H9 (cell line): Measurements from ENCODE around the gene PPARG. TPM values are rescaled to one million over a fixed set of nuclear protein-coding genes. Genes with fewer than 3 reads are reported as not detected.

Source experiments
- DNase-seq: peaks from one replicate; pipeline ENCODE4 v3.0.0-alpha.2; 2017
- H2AFZ ChIP-seq: one replicate; pipeline ENCODE4 v1.6.1; 2013; ENCODE audit warnings: mild to moderate bottlenecking, low read length, control low read depth, moderate library complexity
- H2AK5ac ChIP-seq: 2 replicates; pipeline ENCODE4 v1.6.1; 2013; ENCODE audit warnings: low read length, control low read depth, mixed read lengths; ENCODE audit not compliant: insufficient read length
- H2BK120ac ChIP-seq: one replicate; pipeline ENCODE4 v1.6.1; 2013; ENCODE audit warnings: low read depth, mild to moderate bottlenecking, low read length, control low read depth, inconsistent platforms; ENCODE audit not compliant: poor library complexity, severe bottlenecking
- H2BK12ac ChIP-seq: 2 replicates; pipeline ENCODE4 v1.6.1; 2013; ENCODE audit warnings: low read length, control low read depth, mixed read lengths, low read depth; ENCODE audit not compliant: insufficient read length
- H2BK15ac ChIP-seq: 2 replicates; pipeline ENCODE4 v1.6.1; 2013; ENCODE audit warnings: low read depth, low read length, control low read depth
- H2BK20ac ChIP-seq: one replicate; pipeline ENCODE4 v1.6.1; 2013; ENCODE audit warnings: low read depth, mild to moderate bottlenecking, low read length, control low read depth, inconsistent platforms; ENCODE audit not compliant: poor library complexity, severe bottlenecking
- H2BK5ac ChIP-seq: 2 replicates; pipeline ENCODE4 v1.6.1; 2013; ENCODE audit warnings: low read length, control low read depth, mixed read lengths; ENCODE audit not compliant: insufficient read length
- H3K14ac ChIP-seq: 2 replicates; pipeline ENCODE4 v1.6.1; 2013; ENCODE audit warnings: low read length, control low read depth; ENCODE audit not compliant: insufficient read depth
- H3K18ac ChIP-seq: 2 replicates; pipeline ENCODE4 v1.6.1; 2013; ENCODE audit warnings: low read depth, mild to moderate bottlenecking, mixed read lengths, low read length, control low read depth; ENCODE audit not compliant: insufficient read length
- H3K23ac ChIP-seq: 2 replicates; pipeline ENCODE4 v1.6.1; 2013; ENCODE audit warnings: low read length, control low read depth, mixed read lengths, low read depth; ENCODE audit not compliant: insufficient read length
- H3K23me2 ChIP-seq: 2 replicates; pipeline ENCODE4 v1.6.1; 2013; ENCODE audit warnings: low read depth, mild to moderate bottlenecking, mixed read lengths, low read length, control low read depth; ENCODE audit not compliant: insufficient read length, poor library complexity, severe bottlenecking
- H3K27ac ChIP-seq: 2 replicates; pipeline ENCODE4 v1.5.1; 2013; ENCODE audit warnings: low read length, control low read depth, mixed read lengths, low read depth; ENCODE audit not compliant: insufficient read length
- H3K27me3 ChIP-seq: 2 replicates; pipeline ENCODE4 v1.6.1; 2013; ENCODE audit warnings: low read length, control low read depth, inconsistent platforms; ENCODE audit not compliant: insufficient read depth
- H3K4ac ChIP-seq: 2 replicates; pipeline ENCODE4 v1.6.1; 2013; ENCODE audit warnings: low read depth, mild to moderate bottlenecking, control low read depth, inconsistent platforms, low read length, moderate library complexity
- H3K4me1 ChIP-seq: 2 replicates; pipeline ENCODE4 v1.6.1; 2013; ENCODE audit warnings: low read length, control low read depth, inconsistent platforms; ENCODE audit not compliant: insufficient read depth
- H3K4me2 ChIP-seq: 2 replicates; pipeline ENCODE4 v1.6.1; 2013; ENCODE audit warnings: low read length, control low read depth, mixed read lengths; ENCODE audit not compliant: insufficient read length, insufficient read depth
- H3K56ac ChIP-seq: 2 replicates; pipeline ENCODE4 v1.6.1; 2013; ENCODE audit warnings: low read depth, mild to moderate bottlenecking, mixed read lengths, low read length, control low read depth; ENCODE audit not compliant: insufficient read length
- H3K79me1 ChIP-seq: 2 replicates; pipeline ENCODE4 v1.6.1; 2013; ENCODE audit warnings: low read depth, mild to moderate bottlenecking, moderate library complexity, low read length, control low read depth, inconsistent platforms; ENCODE audit not compliant: insufficient read depth, poor library complexity, severe bottlenecking
- H3K79me2 ChIP-seq: 2 replicates; pipeline ENCODE4 v1.6.1; 2013; ENCODE audit warnings: low read length, control low read depth, inconsistent platforms; ENCODE audit not compliant: insufficient read depth
- H3K9ac ChIP-seq: 2 replicates; pipeline ENCODE4 v1.6.1; 2013; ENCODE audit warnings: low read length, control low read depth, mixed read lengths; ENCODE audit not compliant: insufficient read length; ENCODE audit errors: extremely low read depth
- H3K9me3 ChIP-seq: one replicate; pipeline ENCODE4 v1.6.1; 2013; ENCODE audit warnings: low read depth, low read length, inconsistent platforms; ENCODE audit not compliant: control insufficient read depth
- H3T11ph ChIP-seq: one replicate; pipeline ENCODE4 v1.6.1; 2013; ENCODE audit warnings: mild to moderate bottlenecking, low read length, control low read depth, inconsistent platforms
- H4K20me1 ChIP-seq: one replicate; pipeline ENCODE4 v1.6.1; 2013; ENCODE audit not compliant: control insufficient read depth, insufficient read length, insufficient read depth
- H4K5ac ChIP-seq: 2 replicates; pipeline ENCODE4 v1.6.1; 2013; ENCODE audit warnings: low read depth, mild to moderate bottlenecking, mixed read lengths, low read length, control low read depth; ENCODE audit not compliant: insufficient read length
- H4K8ac ChIP-seq: replicated peaks from 2 replicates; pipeline ENCODE4 v1.6.1; 2013; ENCODE audit warnings: low read length, control low read depth, mixed read lengths, low read depth; ENCODE audit not compliant: insufficient read length
- H4K91ac ChIP-seq: 2 replicates; pipeline ENCODE4 v1.6.1; 2013; ENCODE audit warnings: low read depth, mild to moderate bottlenecking, moderate library complexity, mixed read lengths, low read length, control low read depth; ENCODE audit not compliant: insufficient read length
- H3K27ac Mint-ChIP-seq, 3 experiments: 2 replicates in 2 of 3; 3 replicates in 1 of 3; pipeline ENCODE4 v1.8.0; 2020 to 2021; ENCODE audit warnings: mixed read lengths in 3 of 3, mild to moderate bottlenecking in 1 of 3, moderate library complexity in 1 of 3
- H3K27me3 Mint-ChIP-seq: 2 replicates; pipeline ENCODE4 v1.8.0; 2021; ENCODE audit warnings: low read depth, mild to moderate bottlenecking, moderate library complexity, mixed read lengths
- H3K36me3 Mint-ChIP-seq, 3 experiments: 2 replicates in 2 of 3; 3 replicates in 1 of 3; pipeline ENCODE4 v1.8.0; 2020 to 2021; ENCODE audit warnings: low read depth in 3 of 3, mixed read lengths in 3 of 3; ENCODE audit not compliant: insufficient read depth in 1 of 3
- H3K4me1 Mint-ChIP-seq, 2 experiments: 2 replicates each; pipeline ENCODE4 v1.8.0; 2020; ENCODE audit warnings: mixed read lengths in 2 of 2
- H3K4me3 Mint-ChIP-seq, 2 experiments: 2 replicates in 1 of 2; 3 replicates in 1 of 2; pipeline ENCODE4 v1.8.0; 2020 to 2021; ENCODE audit warnings: mild to moderate bottlenecking in 2 of 2, mixed read lengths in 2 of 2, moderate library complexity in 1 of 2
- H3K9me3 Mint-ChIP-seq, 2 experiments: 2 replicates in 1 of 2; 3 replicates in 1 of 2; pipeline ENCODE4 v1.8.0; 2020; ENCODE audit warnings: mild to moderate bottlenecking in 2 of 2, mixed read lengths in 2 of 2, moderate library complexity in 1 of 2
- CTCF ChIP-seq: fragments of 200-600 bp; sonication (generic); conservative IDR thresholded peaks from 3 replicates; pipeline ENCODE4 v1.8.0; 2021; ENCODE audit warnings: antibody characterized with exemption, mild to moderate bottlenecking
- WGBS: extraction: QIAGEN DNeasy Blood & Tissue Kit; methylation state at CpG from one replicate; pipeline ENCODE4 v1.1.7; 2013; ENCODE audit warnings: missing lambda C conversion rate, low lambda C conversion rate, mixed read lengths; ENCODE audit not compliant: insufficient read length; ENCODE audit errors: extremely low coverage; 5-methylcytosine and 5-hydroxymethylcytosine counted together
- total RNA-seq: library from RNA; stranded (reverse); gene quantifications from 2 replicates; pipeline ENCODE4 v1.2.1, GENCODE V29; 2021

The PPARG gene
- total RNA-seq, 1 experiment from 2014 or later = 0.42 TPM

- Histone ChIP-seq H3K23me2 (no peaks in the 10 kb centered on the region), H3K27me3 (no peaks in the 10 kb centered on the region), H3T11ph (no peak overlapping the region), H3K4ac (no peak overlapping the region), H2BK12ac (no peak overlapping the region), H3K79me2 (no peaks in the 10 kb centered on the region), H3K56ac (no peak overlapping the region), H2BK20ac (no peak overlapping the region), H3K14ac (no peak overlapping the region), H3K18ac (no peak overlapping the region), H4K20me1 (no peaks in the 10 kb centered on the region), H3K23ac (no peak overlapping the region), H2AK5ac (no peak overlapping the region), H2BK5ac (no peak overlapping the region), H2BK15ac (no peak overlapping the region), H3K4me2 (no peak overlapping the region), H4K91ac (no peak overlapping the region), H3K27ac (no peak overlapping the region), H4K8ac (no peak overlapping the region), H3K9ac (no peak overlapping the region), H3K4me1 (no peaks in the 10 kb centered on the region), H2BK120ac (no peak overlapping the region), H3K9me3 (no peaks in the 10 kb centered on the region), H3K79me1 (no peaks in the 10 kb centered on the region), H2AFZ (no peak overlapping the region), H4K5ac (no peak overlapping the region)
- Mint-ChIP-seq H3K36me3 (no peaks in the 10 kb centered on the region; a peak in 1 of 7 replicates), H3K27me3 (no peaks in the 10 kb centered on the region; the same call in none of the 2 replicates), H3K4me3 (no peak overlapping the region), H3K4me1 (0 out of 4 replicates have a peak, but pooled peaks cover 0 to 3% of the 10 kb centered on the region in 2 experiments), H3K27ac (no peak overlapping the region), H3K9me3 (peaks cover 9 to 12% of the 10 kb centered on the region in 2 experiments; a peak in 4 of 5 replicates)
- TF ChIP-seq CTCF = no peak
- DNase-seq = no peak
- no CpG with 5 or more reads among the region's 5 CpGs for WGBS
Measured at GRCh38 chr3:12252889-12253288, 36.0 kb upstream of the PPARG start.
